ENCODE data around the gene SHROOM1.

GRCh38 chr5:132868754-132869153 is 38.3 kb upstream of the SHROOM1 start:
- TF ChIP-seq POLR2A (IDR thresholded peaks at IDR 0.05; ENCODE audit: low read depth) (no peak), EP300 (IDR thresholded peaks at IDR 0.05) (no peak), CTCF (IDR thresholded peaks at IDR 0.05) (no peak), POLR2AphosphoS5 (IDR thresholded peaks at IDR 0.05) (no peak)

Data from esophagus muscularis mucosa (tissue), 4 donors.